PC-3 (cell line): Measurements from ENCODE around the gene REEP6. TPM values are rescaled to one million over a fixed set of nuclear protein-coding genes. Genes with fewer than 3 reads are reported as not detected.

Source experiments
- ATAC-seq: fragments of 200-7000 bp; cut with Tn5 transposase; 2 replicates; pipeline ENCODE4 v1.9.1; 2020; ENCODE audit warnings: mild to moderate bottlenecking, moderate library complexity
- BruUV-seq: library from RNA; stranded (reverse); fragments of 400-500 nt; replicated peaks from 2 replicates; lab custom pipeline; 2021; lab: Mats Ljungman, UMichigan
- CTCF ChIA-PET: fragments of 300-600 bp; sonication (Branson Sonifier 250); formaldehyde crosslinking; loops from one replicate; lab custom pipeline; 2022; ENCODE audit warnings: antibody characterized with exemption; lab: Charles Lee
- POLR2A ChIA-PET: fragments of 300-600 bp; sonication (Branson Sonifier 250); formaldehyde crosslinking; loops from one replicate; lab custom pipeline; 2022; ENCODE audit warnings: antibody characterized with exemption; ENCODE audit not compliant: unreplicated experiment; lab: Charles Lee
- DNase-seq: peaks from one replicate; pipeline ENCODE4 v3.0.0-alpha.2; 2015
- H2AFZ ChIP-seq: fragments of 300-600 bp; sonication (generic); 2 replicates; pipeline ENCODE4 v1.6.0; 2016; ENCODE audit warnings: antibody characterized with exemption, low read length
- H3F3A ChIP-seq: fragments of 300-600 bp; sonication (generic); one replicate; pipeline ENCODE4 v1.6.0; 2017; ENCODE audit warnings: antibody characterized with exemption, low read length, control low read depth, mild to moderate bottlenecking; ENCODE audit not compliant: unreplicated experiment
- H3K27ac ChIP-seq: fragments of 300-600 bp; sonication (generic); 2 replicates; pipeline ENCODE4 v1.5.1; 2016; ENCODE audit warnings: mild to moderate bottlenecking, low read length
- H3K27me3 ChIP-seq: fragments of 300-600 bp; sonication (generic); 2 replicates; pipeline ENCODE4 v1.6.1; 2016; ENCODE audit warnings: low read length, mixed read lengths
- H3K36me3 ChIP-seq: fragments of 300-600 bp; sonication (generic); 2 replicates; pipeline ENCODE4 v1.6.1; 2016; ENCODE audit warnings: low read depth, mixed run types, low read length, mixed read lengths
- H3K4me1 ChIP-seq: fragments of 300-600 bp; sonication (generic); 2 replicates; pipeline ENCODE4 v1.5.1; 2016; ENCODE audit warnings: low read length; ENCODE audit not compliant: insufficient read depth
- H3K4me2 ChIP-seq: fragments of 300-600 bp; sonication (generic); 2 replicates; pipeline ENCODE4 v1.6.0; 2016; ENCODE audit warnings: low read length
- H3K4me3 ChIP-seq: fragments of 300-600 bp; sonication (generic); 2 replicates; pipeline ENCODE4 v1.5.1; 2016; ENCODE audit warnings: mild to moderate bottlenecking, low read length, mixed read lengths
- H3K79me2 ChIP-seq: fragments of 300-600 bp; sonication (generic); 2 replicates; pipeline ENCODE4 v1.6.1; 2017; ENCODE audit warnings: low read length, mixed read lengths
- H3K9ac ChIP-seq: fragments of 300-600 bp; sonication (generic); 2 replicates; pipeline ENCODE4 v1.6.0; 2016; ENCODE audit warnings: mild to moderate bottlenecking, low read length
- H3K9me2 ChIP-seq: fragments of 300-600 bp; sonication (generic); replicated peaks from 2 replicates; pipeline ENCODE4 v1.6.1; 2016; ENCODE audit warnings: mixed run types, low read length, mixed read lengths
- H3K9me3 ChIP-seq: fragments of 300-600 bp; sonication (generic); 2 replicates; pipeline ENCODE4 v1.6.1; 2016; ENCODE audit warnings: low read length, mixed read lengths
- H4K20me1 ChIP-seq: fragments of 300-600 bp; sonication (generic); 2 replicates; pipeline ENCODE4 v1.6.1; 2016; ENCODE audit warnings: low read length, mixed read lengths
- EZH2 ChIP-seq: fragments of 300-600 bp; sonication (generic); IDR thresholded peaks from one replicate; pipeline ENCODE4 v1.6.1; 2017; ENCODE audit warnings: antibody characterized with exemption, mild to moderate bottlenecking, low read length; ENCODE audit not compliant: unreplicated experiment
- EZH2phosphoT487 ChIP-seq: fragments of 300-600 bp; sonication (generic); IDR thresholded peaks from 2 replicates; pipeline ENCODE4 v1.6.1; 2018; ENCODE audit warnings: mild to moderate bottlenecking, antibody characterized with exemption, low read length, borderline replicate concordance
- intact Hi-C: fragments of 100-400 bp; cut with micrococcal nuclease; formaldehyde crosslinking; loops from 2 replicates; pipeline ENCODE4 v1.9.0; 2023
- total RNA-seq: library from RNA; depleted of rRNA; stranded (reverse); fragments of >200 nt; gene quantifications from 2 replicates; pipeline ENCODE4 v1.2.3, GENCODE V29; 2014
- TF ChIP-seq, protein P1 (sequence below): fragments of 300-600 bp; sonication (generic); conservative IDR thresholded peaks from 2 replicates; pipeline ENCODE4 v1.5.1; 2017; ENCODE audit warnings: antibody characterized with exemption, low read depth, mild to moderate bottlenecking, low read length

REEP6 gene
- total RNA-seq, 1 experiment from 2014 or later, result 27.2 TPM

DNA sequence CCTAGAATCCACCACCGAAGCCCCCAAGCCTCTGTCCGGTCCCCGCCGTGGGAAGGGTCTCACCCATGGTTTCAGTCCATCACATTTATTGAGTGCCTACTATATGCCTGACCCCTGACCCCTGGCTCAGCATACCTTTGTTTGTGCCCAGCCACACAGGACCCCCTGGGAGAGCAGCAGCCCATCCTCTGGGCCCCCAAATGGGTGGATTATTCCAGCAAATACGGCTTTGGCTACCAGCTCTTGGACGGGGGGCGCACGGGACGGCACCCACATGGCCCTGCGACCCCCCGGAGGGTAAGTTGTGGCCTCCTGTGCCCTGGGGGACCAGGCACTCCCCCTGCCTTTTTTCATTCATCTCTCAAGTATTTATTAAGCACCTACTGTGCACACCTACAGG, 40.6 kb downstream of the REEP6 start:
- H3K36me3 ChIP-seq, result no peaks in the 10 kb centered on the region
- H3F3A ChIP-seq, result no peaks in the 10 kb centered on the region
- no peaks in the 10 kb centered on the region for H4K20me1 ChIP-seq
- H3K4me2 ChIP-seq, result no peak overlapping the region
- H3K9me3 ChIP-seq, result no peaks in the 10 kb centered on the region
- H3K9ac ChIP-seq, result no peak overlapping the region
- BruUV-seq, result no TSS peak
- H3K9me2 ChIP-seq, result no peaks in the 10 kb centered on the region
- ATAC-seq (no peak), DNase-seq (no peak)
- CTCF ChIA-PET, result no interaction called here
- TF ChIP-seq, protein P1, sequence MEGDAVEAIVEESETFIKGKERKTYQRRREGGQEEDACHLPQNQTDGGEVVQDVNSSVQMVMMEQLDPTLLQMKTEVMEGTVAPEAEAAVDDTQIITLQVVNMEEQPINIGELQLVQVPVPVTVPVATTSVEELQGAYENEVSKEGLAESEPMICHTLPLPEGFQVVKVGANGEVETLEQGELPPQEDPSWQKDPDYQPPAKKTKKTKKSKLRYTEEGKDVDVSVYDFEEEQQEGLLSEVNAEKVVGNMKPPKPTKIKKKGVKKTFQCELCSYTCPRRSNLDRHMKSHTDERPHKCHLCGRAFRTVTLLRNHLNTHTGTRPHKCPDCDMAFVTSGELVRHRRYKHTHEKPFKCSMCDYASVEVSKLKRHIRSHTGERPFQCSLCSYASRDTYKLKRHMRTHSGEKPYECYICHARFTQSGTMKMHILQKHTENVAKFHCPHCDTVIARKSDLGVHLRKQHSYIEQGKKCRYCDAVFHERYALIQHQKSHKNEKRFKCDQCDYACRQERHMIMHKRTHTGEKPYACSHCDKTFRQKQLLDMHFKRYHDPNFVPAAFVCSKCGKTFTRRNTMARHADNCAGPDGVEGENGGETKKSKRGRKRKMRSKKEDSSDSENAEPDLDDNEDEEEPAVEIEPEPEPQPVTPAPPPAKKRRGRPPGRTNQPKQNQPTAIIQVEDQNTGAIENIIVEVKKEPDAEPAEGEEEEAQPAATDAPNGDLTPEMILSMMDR, result no peak
- TF ChIP-seq EZH2 (no peak), EZH2phosphoT487 (no peak)
- H3K4me3 ChIP-seq, result no peak overlapping the region
- no peak overlapping the region for H2AFZ ChIP-seq
- intact Hi-C loops, result no loop called here
- H3K4me1 ChIP-seq, result no peaks in the 10 kb centered on the region
- POLR2A ChIA-PET, result no interaction called here
- H3K79me2 ChIP-seq, result no peaks in the 10 kb centered on the region
- H3K27me3 ChIP-seq, result no peaks in the 10 kb centered on the region
- no peak overlapping the region for H3K27ac ChIP-seq

DNA sequence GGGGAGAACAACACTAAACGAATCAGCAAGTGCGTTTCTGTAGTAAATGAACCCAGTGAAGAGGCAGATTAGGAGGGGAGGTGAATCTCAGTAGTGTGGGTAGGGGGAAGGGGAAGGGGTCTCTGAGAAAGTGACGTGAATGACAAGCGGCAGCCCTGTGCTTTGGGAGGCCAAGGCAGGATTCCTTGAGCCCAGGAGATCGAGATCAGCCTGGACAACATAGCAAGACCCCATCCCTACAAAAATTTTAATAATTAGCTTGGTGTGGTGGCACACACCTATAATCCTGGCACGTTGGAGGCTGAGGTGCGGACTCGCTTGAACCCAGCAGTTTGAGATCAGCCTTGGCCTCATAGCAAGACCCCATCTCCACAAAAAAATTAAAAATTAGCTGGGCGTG, 41.0 kb downstream of the REEP6 start:
- Histone ChIP-seq H3K27me3 (no peaks in the 10 kb centered on the region), H3K4me1 (no peaks in the 10 kb centered on the region), H2AFZ (no peak overlapping the region), H3K36me3 (no peaks in the 10 kb centered on the region), H3K9me2 (no peaks in the 10 kb centered on the region), H3K9ac (no peak overlapping the region), H3F3A (no peaks in the 10 kb centered on the region), H4K20me1 (no peaks in the 10 kb centered on the region), H3K9me3 (no peaks in the 10 kb centered on the region), H3K27ac (no peak overlapping the region), H3K4me3 (no peak overlapping the region), H3K4me2 (no peak overlapping the region), H3K79me2 (no peaks in the 10 kb centered on the region)
- ChIA-PET CTCF (no interaction called here), POLR2A (no interaction called here)
- DNase-seq, result no peak
- TF ChIP-seq, protein P1, result no peak
- TF ChIP-seq EZH2 (no peak), EZH2phosphoT487 (no peak)
- no TSS peak for BruUV-seq
- no peak for ATAC-seq
- intact Hi-C loops, result no loop called here

DNA sequence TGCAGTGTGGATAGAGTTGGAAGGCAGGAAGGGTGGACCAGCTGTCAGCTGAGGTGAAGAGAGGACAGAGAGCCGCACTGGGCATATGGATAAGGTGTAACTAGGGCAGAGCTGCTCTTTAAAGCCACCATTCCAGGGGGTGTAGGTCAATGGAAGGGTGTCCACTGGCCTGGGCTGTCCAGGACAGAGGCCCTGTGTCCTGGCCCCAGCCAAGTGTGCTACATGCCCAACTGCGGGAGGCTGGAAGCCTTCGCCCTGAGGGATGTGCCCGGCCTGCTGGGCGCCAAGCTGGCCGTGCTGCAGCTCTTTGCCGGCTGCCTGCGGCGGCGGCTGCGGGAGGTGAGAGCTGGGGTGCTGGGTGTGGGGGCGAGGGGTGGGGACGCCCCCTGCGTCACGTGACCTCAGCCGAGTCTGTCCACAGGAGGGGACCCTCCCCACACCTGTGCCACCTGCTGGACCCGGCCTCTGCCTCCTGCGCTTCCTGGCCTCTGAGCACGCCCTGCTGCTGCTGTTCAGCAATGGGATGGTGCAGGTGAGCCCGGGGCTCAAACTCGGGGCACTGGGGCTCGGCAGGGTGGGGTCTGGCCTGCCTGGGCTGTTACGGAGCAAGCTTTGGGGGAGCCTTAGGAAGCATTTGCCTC, 42.6 kb downstream of the REEP6 start:
- Histone ChIP-seq H3K27me3 (no peaks in the 10 kb centered on the region), H3K4me3 (no peak overlapping the region), H3K36me3 (no peaks in the 10 kb centered on the region), H2AFZ (no peak overlapping the region), H3K27ac (no peak overlapping the region), H3K4me2 (no peak overlapping the region), H3K9me3 (no peaks in the 10 kb centered on the region), H4K20me1 (no peaks in the 10 kb centered on the region), H3F3A (no peaks in the 10 kb centered on the region), H3K9ac (no peak overlapping the region), H3K9me2 (no peaks in the 10 kb centered on the region), H3K79me2 (no peaks in the 10 kb centered on the region), H3K4me1 (no peaks in the 10 kb centered on the region)
- intact Hi-C loops, result no loop called here
- no peak for ATAC-seq
- no TSS peak for BruUV-seq
- CTCF ChIA-PET, result interaction anchor here (0.6 kb wide), 1 partner anchor 13 kb away, joined by 5 read pairs; no protein-coding TSS in a partner anchor
- POLR2A ChIA-PET, result no interaction called here
- TF ChIP-seq EZH2 (no peak), EZH2phosphoT487 (no peak)
- TF ChIP-seq, protein P1, result no peak
- no peak for DNase-seq
